IPS-20b (cell line): ENCODE results near the gene MBLAC1.

Experiments
- H3K27ac ChIP-seq: one replicate; pipeline ENCODE4 v1.5.1; 2013; ENCODE audit warnings: low read length
- H3K27me3 ChIP-seq: 2 replicates; pipeline ENCODE4 v1.6.1; 2013; ENCODE audit warnings: mild to moderate bottlenecking, low read length, inconsistent platforms; ENCODE audit not compliant: insufficient read depth
- H3K36me3 ChIP-seq: 2 replicates; pipeline ENCODE4 v1.6.1; 2013; ENCODE audit warnings: low read depth, mild to moderate bottlenecking, inconsistent platforms, low read length, moderate library complexity; ENCODE audit not compliant: insufficient read depth
- H3K4me1 ChIP-seq: 2 replicates; pipeline ENCODE4 v1.6.1; 2013; ENCODE audit warnings: mild to moderate bottlenecking, control low read depth, inconsistent platforms, low read length, moderate library complexity; ENCODE audit not compliant: insufficient read depth
- H3K4me3 ChIP-seq: 2 replicates; pipeline ENCODE4 v1.5.1; 2013; ENCODE audit warnings: mild to moderate bottlenecking, low read length, inconsistent platforms
- H3K9ac ChIP-seq: 2 replicates; pipeline ENCODE4 v1.6.1; 2013; ENCODE audit warnings: low read depth, mild to moderate bottlenecking, inconsistent platforms, low read length, moderate library complexity
- H3K9me3 ChIP-seq: 2 replicates; pipeline ENCODE4 v1.6.1; 2013; ENCODE audit warnings: mild to moderate bottlenecking, low read depth, low read length, inconsistent platforms; ENCODE audit not compliant: insufficient read depth

Gene MBLAC1

DNA sequence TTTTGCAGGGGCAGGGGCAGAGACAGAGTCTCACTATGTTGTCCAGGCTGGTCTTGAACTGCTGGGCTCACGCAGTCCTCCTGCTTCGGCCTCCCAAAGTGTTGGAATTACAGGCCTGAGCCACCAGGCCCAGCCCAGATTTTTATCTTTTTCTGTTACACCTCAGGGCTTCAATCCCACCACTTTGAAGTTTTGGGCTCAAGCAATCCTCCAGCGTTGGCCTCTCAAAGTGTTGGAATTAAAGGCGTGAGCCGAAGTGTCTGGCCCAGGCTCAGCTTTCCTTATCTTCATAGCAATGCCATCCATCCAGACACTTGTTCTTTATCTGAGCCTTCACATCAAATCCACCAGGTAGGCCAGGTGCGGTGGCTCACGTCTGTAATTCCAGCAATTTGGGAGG is 11.7 kb upstream of the MBLAC1 start:
- Histone ChIP-seq H3K9ac (no peak overlapping the region), H3K36me3 (peaks cover 44% of the 10 kb centered on the region), H3K27me3 (no peaks in the 10 kb centered on the region), H3K4me1 (no peaks in the 10 kb centered on the region), H3K4me3 (no peak overlapping the region), H3K9me3 (no peaks in the 10 kb centered on the region), H3K27ac (no peak overlapping the region)

DNA sequence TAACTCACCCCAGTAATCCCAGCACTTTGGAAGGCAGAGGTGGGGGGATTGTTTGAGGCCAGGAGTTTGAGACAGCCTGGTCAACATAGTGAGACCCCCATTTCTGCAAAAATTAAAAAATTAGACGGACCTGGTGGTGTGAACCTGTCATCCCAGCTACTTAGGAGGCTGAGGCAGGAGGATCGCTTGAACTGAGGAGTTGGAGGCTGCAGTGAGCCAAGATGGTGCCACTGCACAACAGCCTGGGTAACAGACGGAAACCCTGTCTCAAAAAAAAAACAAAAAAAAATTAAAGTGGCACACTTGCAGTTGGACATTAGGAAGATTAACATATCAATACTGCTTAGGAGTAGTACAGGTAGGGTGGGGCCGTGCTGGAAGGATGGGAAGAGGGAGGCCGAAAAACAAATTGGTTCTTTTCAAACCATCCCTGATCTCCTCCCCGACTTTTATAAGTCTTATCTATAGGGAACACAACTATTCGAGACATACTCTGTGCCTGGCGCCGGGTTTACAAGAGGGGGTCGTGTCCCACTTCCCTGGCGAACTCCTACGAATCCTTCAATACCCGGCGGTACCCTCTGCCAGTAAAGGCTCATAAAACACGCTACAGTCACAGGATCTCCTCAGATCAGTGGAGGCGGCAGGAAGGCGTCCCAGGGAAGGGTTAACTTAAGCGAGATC is 8.2 kb upstream of the MBLAC1 start:
- Histone ChIP-seq H3K4me1 (0 out of 2 replicates have a peak, but pooled peaks cover 5% of the 10 kb centered on the region), H3K27ac (peak overlapping the region; percentile 73), H3K9ac (peak overlapping the region; percentile 93), H3K9me3 (no peaks in the 10 kb centered on the region), H3K36me3 (peaks cover 10% of the 10 kb centered on the region), H3K4me3 (peak overlapping the region; percentile 92), H3K27me3 (no peaks in the 10 kb centered on the region)

DNA sequence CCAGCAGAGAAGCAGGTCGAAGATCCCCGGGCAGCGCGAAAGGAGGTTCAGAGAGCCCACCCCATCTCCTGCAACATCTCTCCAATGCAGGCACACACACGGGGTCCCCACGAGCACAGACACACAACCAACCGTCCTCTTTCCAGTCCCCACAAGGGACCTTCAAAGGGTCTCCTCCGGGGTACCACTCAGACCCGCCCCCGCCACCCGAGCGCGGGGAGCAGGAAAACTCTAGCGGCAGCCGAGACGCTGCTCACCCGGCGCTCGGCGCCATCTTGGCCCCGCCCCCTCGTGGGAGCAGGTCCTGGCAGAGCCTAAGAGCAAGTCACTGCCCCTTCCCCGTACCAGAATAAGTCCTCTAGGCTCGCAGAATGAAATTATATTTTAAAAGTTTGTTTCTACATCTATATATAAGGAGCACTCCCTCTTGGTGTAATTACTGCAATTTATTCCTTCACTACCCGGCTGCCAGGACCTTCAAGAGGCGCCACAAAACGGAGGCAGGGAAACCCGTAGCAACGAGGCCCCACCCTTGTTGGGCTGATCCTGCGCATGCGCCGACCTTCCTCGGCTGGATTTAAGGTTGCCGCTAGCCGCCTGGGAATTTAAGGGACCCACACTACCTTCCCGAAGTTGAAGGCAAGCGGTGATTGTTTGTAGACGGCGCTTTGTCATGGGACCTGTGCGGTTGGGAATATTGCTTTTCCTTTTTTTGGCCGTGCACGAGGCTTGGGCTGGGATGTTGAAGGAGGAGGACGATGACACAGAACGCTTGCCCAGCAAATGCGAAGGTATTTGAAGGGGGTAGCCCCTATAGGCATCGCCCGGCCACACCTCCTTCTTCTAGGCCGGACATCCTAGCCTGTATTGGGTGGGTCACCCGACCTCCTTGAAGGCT is 7.4 kb upstream of the MBLAC1 start, which contains the start of the genes CNPY4 and TAF6:
Gene CNPY4 (plus strand): TSS at position 563 of the 898 bp plus-strand sequence. CDS start 111 bp downstream, at position 674.
Gene TAF6 (minus strand): TSS at position 287 of the 898 bp plus-strand sequence. CDS start 5,149 bp downstream, outside the sequence.
- Histone ChIP-seq H3K4me1 (0 out of 2 replicates have a peak, but pooled peaks cover 5% of the 10 kb centered on the region), H3K27me3 (no peaks in the 10 kb centered on the region), H3K9me3 (no peaks in the 10 kb centered on the region), H3K36me3 (0 out of 2 replicates have a peak, but pooled peaks cover 4% of the 10 kb centered on the region), H3K27ac (peak within 1 kb of the TSS; percentile 73), H3K4me3 (peak within 1 kb of the TSS; percentile 92), H3K9ac (peak within 1 kb of the TSS; percentile 93)

DNA sequence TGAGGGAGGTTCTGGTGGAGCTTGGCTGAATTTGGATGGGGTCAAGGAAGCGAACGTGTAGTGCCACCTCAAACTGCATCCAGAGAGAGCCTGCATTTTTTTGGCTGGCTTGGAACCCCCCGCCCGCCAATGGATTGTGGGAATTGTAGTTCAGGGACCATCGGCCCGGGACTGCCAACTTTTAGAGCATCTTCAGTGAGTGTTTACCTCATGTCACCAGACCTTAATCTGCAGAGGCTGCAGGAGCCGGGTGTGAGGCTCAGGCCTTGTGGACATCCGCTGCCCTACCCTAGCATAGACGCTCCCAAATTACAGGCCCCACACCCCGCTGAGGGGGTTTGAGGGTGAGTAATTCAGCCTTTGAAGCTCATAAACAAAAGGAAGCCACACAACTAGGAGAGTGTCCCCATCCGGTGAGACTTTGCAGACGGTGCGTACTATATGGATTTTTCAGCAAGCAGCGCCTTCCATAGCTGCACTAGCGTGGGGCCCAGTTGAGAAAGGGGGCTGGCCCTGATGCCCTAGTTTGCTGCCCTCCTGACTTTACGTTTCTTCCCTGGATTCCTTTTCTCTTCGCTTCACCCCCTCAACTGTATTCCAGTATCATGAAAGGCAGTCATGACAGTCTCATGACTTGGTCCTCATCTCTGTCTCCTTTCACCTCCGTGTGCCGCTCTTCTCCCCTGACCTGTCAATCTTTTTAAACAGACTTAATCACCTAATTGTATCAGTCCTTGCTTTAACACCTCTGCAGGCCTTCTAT is 6.6 kb upstream of the MBLAC1 start:
- Histone ChIP-seq H3K27me3 (no peaks in the 10 kb centered on the region), H3K36me3 (0 out of 2 replicates have a peak, but pooled peaks cover 5% of the 10 kb centered on the region), H3K9me3 (no peaks in the 10 kb centered on the region), H3K9ac (peak overlapping the region; percentile 93; the same call in 1 of the 2 replicates), H3K4me1 (0 out of 2 replicates have a peak, but pooled peaks cover 5% of the 10 kb centered on the region), H3K4me3 (peak overlapping the region; percentile 92), H3K27ac (no peak overlapping the region)

DNA sequence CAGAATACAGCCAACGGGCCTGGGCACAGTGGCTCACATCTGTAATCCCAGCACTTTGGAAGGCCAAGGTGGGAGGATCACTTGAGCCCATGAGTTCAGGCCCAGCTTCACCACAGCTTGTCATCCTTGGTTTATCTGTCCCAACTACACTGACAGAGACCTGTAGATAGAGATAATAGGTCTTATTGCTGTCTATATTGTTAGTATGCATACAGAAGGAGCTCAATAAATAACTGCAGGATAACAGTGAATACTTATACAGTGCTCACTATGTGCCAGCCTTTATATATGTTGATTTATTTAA is 6.1 kb upstream of the MBLAC1 start:
- H3K27me3 ChIP-seq, result no peaks in the 10 kb centered on the region

DNA sequence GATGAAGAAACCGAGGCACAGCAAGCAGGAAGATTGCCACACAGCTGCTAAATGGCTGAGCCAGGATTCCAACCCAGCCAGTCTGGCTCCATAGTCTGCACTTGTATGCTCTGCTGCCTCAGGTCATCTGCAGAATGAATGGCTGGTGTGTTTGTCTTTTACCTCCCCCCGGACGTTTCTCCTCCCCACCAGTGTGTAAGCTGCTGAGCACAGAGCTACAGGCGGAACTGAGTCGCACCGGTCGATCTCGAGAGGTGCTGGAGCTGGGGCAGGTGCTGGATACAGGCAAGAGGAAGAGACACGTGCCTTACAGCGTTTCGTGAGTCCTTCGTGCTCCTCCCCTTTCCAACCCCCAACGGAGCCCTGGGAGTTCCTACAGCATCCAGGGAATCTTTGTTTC is 4.7 kb upstream of the MBLAC1 start:
- H3K9ac ChIP-seq, result no peak overlapping the region

More for the DNA sequence above, 6.1 kb upstream of the MBLAC1 start:
- Histone ChIP-seq H3K36me3 (0 out of 2 replicates have a peak, but pooled peaks cover 10% of the 10 kb centered on the region), H3K27ac (no peak overlapping the region), H3K9ac (no peak overlapping the region), H3K4me1 (0 out of 2 replicates have a peak, but pooled peaks cover 5% of the 10 kb centered on the region), H3K9me3 (no peaks in the 10 kb centered on the region), H3K4me3 (peak overlapping the region; percentile 92; the same call in 1 of the 2 replicates)

DNA sequence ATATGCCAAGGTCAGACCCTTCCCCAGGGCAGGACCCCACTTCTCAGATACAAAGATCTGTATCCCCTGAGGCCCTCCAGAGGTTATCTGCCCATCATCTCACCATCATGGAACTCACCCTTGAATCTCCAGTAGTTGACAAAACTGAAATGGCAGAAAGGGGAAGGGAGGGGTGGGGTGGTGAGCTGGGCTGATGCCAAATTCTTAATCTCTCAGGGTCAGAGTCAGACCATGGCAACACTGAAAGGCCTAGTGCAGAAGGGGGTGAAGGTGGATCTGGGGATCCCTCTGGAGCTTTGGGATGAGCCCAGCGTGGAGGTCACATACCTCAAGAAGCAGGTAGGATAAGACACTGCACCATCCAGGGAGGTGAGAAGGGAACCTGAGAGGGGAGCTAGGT is 4.2 kb upstream of the MBLAC1 start:
- Histone ChIP-seq H3K27me3 (peaks cover 2% of the 10 kb centered on the region; the same call in 1 of the 2 replicates), H3K9ac (no peak overlapping the region), H3K36me3 (0 out of 2 replicates have a peak, but pooled peaks cover 6% of the 10 kb centered on the region), H3K27ac (no peak overlapping the region), H3K4me1 (0 out of 2 replicates have a peak, but pooled peaks cover 5% of the 10 kb centered on the region), H3K9me3 (no peaks in the 10 kb centered on the region), H3K4me3 (no peak overlapping the region)

More for the DNA sequence above, 4.7 kb upstream of the MBLAC1 start:
- H3K27ac ChIP-seq, result no peak overlapping the region
- H3K27me3 ChIP-seq, result no peaks in the 10 kb centered on the region
- 0 out of 2 replicates have a peak, but pooled peaks cover 6% of the 10 kb centered on the region for H3K36me3 ChIP-seq
- H3K4me1 ChIP-seq, result 0 out of 2 replicates have a peak, but pooled peaks cover 5% of the 10 kb centered on the region
- H3K9me3 ChIP-seq, result no peaks in the 10 kb centered on the region
- H3K4me3 ChIP-seq, result no peak overlapping the region

DNA sequence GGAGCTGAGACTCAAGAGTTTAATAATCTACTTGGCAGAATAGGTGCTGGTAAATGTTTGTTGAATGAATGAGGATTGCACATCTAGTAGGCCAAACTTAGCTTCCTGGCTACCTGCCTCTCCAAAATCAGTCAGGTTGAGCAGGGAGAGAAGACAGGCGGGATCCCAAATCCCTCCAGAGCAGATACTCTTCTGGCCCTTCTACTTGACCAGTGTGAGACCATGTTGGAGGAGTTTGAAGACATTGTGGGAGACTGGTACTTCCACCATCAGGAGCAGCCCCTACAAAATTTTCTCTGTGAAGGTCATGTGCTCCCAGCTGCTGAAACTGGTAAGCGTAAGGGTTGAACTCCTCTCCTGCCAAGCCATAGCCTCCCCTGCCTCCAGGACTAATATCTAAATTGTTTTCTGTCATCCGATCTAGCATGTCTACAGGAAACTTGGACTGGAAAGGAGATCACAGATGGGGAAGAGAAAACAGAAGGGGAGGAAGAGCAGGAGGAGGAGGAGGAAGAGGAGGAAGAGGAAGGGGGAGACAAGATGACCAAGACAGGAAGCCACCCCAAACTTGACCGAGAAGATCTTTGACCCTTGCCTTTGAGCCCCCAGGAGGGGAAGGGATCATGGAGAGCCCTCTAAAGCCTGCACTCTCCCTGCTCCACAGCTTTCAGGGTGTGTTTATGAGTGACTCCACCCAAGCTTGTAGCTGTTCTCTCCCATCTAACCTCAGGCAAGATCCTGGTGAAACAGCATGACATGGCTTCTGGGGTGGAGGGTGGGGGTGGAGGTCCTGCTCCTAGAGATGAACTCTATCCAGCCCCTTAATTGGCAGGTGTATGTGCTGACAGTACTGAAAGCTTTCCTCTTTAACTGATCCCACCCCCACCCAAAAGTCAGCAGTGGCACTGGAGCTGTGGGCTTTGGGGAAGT is 2.2 kb upstream of the MBLAC1 start:
- H3K36me3 ChIP-seq, result 0 out of 2 replicates have a peak, but pooled peaks cover 6% of the 10 kb centered on the region
- 0 out of 2 replicates have a peak, but pooled peaks cover 5% of the 10 kb centered on the region for H3K4me1 ChIP-seq
- peaks cover 22% of the 10 kb centered on the region for H3K27me3 ChIP-seq
- no peak overlapping the region for H3K27ac ChIP-seq
- H3K9me3 ChIP-seq, result no peaks in the 10 kb centered on the region
- no peak overlapping the region for H3K4me3 ChIP-seq
- no peak overlapping the region for H3K9ac ChIP-seq

DNA sequence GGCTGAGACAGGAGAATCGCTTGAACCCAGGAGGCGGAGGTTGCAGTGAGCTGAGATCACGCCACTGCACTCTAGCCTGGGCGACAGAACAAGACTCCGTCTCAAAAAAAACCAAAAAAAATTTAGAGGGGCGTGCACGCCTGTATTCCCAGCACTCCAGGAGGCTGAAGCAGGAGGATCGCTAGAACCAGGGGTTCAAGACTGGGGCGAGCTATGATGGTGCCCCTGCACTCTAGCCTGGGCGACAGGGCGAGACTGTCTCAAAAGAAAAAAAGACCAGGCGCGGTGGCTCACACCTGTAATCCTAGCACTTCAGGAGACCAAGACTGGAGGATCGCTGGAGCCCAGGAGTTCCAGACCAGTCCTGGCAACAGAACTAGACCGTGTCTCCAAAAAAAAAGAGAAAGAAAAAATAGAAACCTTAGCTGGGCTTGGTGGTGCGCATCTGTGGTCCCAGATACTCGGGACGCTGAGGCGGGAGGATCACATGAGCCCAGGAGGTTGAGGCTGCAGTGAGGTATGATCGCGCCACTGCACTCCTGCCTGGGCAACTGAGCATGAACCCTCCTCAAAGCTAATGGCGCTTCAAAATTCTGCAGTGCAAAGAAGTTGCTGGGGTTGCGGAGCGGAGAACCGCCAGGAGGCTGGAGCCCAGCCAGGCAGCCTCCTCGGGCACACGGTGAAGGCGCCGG is 382 bp upstream of the MBLAC1 start:
- peaks cover 28% of the 10 kb centered on the region for H3K27me3 ChIP-seq
- H3K9me3 ChIP-seq, result no peaks in the 10 kb centered on the region
- peaks cover 3% of the 10 kb centered on the region; the same call in 1 of the 2 replicates for H3K4me1 ChIP-seq
- H3K4me3 ChIP-seq, result peak overlapping the region; percentile 92
- peak overlapping the region; percentile 88 for H3K9ac ChIP-seq
- peak overlapping the region; percentile 65 for H3K27ac ChIP-seq
- H3K36me3 ChIP-seq, result 0 out of 2 replicates have a peak, but pooled peaks cover 6% of the 10 kb centered on the region
